Gastroesophageal sphincter (tissue), 3 donors: ENCODE measurements around the gene ITGB8.

ENCODE experiments used
- CTCF ChIP-seq, 4 experiments: fragments of 200-600 bp in 2 of 4; fragments of 450-650 bp in 2 of 4; sonication (generic) in 1 of 4; IDR thresholded peaks; one replicate each; pipeline ENCODE4 v1.5.1; 2017 to 2019; ENCODE audit warnings: antibody characterized with exemption in 4 of 4, mild to moderate bottlenecking in 2 of 4, moderate library complexity in 2 of 4
- EP300 ChIP-seq: sonication (generic); formaldehyde crosslinking; IDR thresholded peaks from one replicate; pipeline ENCODE4 v1.6.1; 2017; ENCODE audit warnings: antibody characterized with exemption, mild to moderate bottlenecking
- POLR2A ChIP-seq, 2 donors: fragments of 450-650 bp; IDR thresholded peaks; one replicate each; pipeline ENCODE4 v1.6.1; 2017; ENCODE audit warnings: antibody characterized with exemption in 2 of 2, mild to moderate bottlenecking in 2 of 2, moderate library complexity in 1 of 2

- TF ChIP-seq CTCF (IDR thresholded peaks at IDR 0.05) = no peak
- TF ChIP-seq POLR2A (IDR thresholded peaks at IDR 0.05) = no peak
- TF ChIP-seq EP300 = no peak
Observed at GRCh38 chr7:20299145-20299544, 31.6 kb upstream of the ITGB8 start.
